ENCODE data around the gene NYNRIN. TPM values are rescaled to one million over a fixed set of nuclear protein-coding genes. Genes with fewer than 3 reads are reported as not detected.

NYNRIN gene
- total and polyA plus RNA-seq, 2 of the 8 experiments (the other 6 are each of a cell fraction or from before 2014, with no cell fraction given): 15.2 to 18.3 TPM

DNA sequence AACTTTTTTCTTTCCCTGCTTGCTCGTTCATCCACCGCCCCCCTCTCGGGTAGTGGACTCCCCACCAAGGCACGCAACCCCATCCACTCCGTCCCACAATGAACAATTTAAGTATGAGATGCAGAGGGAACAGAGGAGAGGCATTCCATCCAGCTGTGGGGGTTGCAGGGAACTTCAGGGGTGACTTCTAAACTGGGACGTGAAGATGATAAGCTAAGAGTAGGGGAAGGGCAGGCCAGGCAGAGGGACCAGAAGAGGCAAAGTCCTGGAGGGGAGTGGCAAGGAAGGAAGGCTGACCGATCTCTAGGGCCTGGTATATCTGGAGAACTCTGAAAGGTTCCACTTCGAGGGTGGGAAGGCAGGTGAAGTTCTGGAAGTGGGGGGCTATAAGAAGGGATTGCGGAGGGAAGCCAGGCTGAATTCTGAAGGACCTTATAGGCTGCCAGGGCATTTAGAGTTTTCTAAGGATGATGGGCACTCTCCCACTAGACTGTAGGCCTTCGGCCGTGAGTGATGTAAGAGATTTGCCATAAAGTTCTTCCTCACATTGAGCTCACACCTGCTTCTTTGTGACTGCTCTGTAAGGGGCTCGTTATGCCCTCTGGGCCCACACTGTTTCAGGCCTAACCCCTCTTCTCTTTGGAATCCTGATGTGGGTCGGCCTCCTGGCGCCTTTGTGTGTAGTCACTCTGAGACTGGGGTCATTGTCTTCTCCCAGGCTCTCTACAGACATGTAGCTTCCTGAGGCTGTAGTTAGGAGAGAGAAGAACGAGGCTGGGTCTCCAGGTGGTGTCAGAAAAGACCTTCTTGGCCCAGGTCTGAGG, 18.7 kb upstream of the NYNRIN start:
- H3K79me2 ChIP-seq (ENCODE audit: control insufficient read depth in 1 of 2, insufficient read depth in 2 of 2, low read length in 2 of 2): no peaks in the 10 kb centered on the region
- 0 out of 4 replicates have a peak overlapping the region, but pooled peaks of 1 of the 2 experiments have one; percentile 12 for H3K4me2 ChIP-seq (ENCODE audit: insufficient read depth in 1 of 2, low read depth in 2 of 2, low read length in 2 of 2)
- no peaks in the 10 kb centered on the region for H3K27me3 ChIP-seq (replicated peaks in 1 of 4; ENCODE audit: control insufficient read depth in 3 of 4, extremely low read depth in 1 of 4, insufficient read depth in 3 of 4, low read length in 3 of 4)
- H2BK120ac ChIP-seq (replicated peaks; ENCODE audit: low read depth, low read length): no peak overlapping the region
- no peak overlapping the region for H3K56ac ChIP-seq (replicated peaks; ENCODE audit: insufficient read length, low read depth, low read length)
- no peak overlapping the region; the same call in 1 of the 2 replicates for H3K18ac ChIP-seq (ENCODE audit: extremely low read depth, low read length)
- CTCF ChIA-PET (ENCODE audit: partially characterized antibody): interaction anchor here (0.8 to 16.4 kb wide), 11 partner anchors 10 to 61 kb away, joined by 3 to 207 read pairs (median 22); partner anchors contain the start of genes ADCY4, CBLN3, KHNYN and RIPK3
- H4K5ac ChIP-seq (ENCODE audit: insufficient read length, low read depth, low read length): no peak overlapping the region
- H3K36me3 ChIP-seq (ENCODE audit: control insufficient read depth in 2 of 4, insufficient read depth in 4 of 4, low read length in 3 of 4): no peaks in the 10 kb centered on the region
- no peak overlapping the region for H2BK5ac ChIP-seq (ENCODE audit: low read depth, low read length)
- no peak overlapping the region for H3K23ac ChIP-seq (ENCODE audit: insufficient read length)
- no peak overlapping the region for H4K91ac ChIP-seq (replicated peaks; ENCODE audit: insufficient read length, low read length)
- H3K4ac ChIP-seq (replicated peaks; ENCODE audit: insufficient read length, low read depth, low read length): no peak overlapping the region
- TF ChIP-seq E2F6 (IDR thresholded peaks at IDR 0.05) (no peak), YY1 (IDR thresholded peaks at IDR 0.05; ENCODE audit: low read depth, low read length) (no peak), BCL11A (IDR thresholded peaks at IDR 0.05; ENCODE audit: low read depth in 2 of 2, low read length in 2 of 2) (no peak)
- no peaks in the 10 kb centered on the region for H3K9me3 ChIP-seq (ENCODE audit: insufficient read depth in 2 of 2, low read depth in 1 of 2, low read length in 1 of 2)
- no peak overlapping the region for H2BK20ac ChIP-seq (ENCODE audit: low read length)
- FAIRE-seq: no peak
- peaks cover 7% of the 10 kb centered on the region; the same call in 1 of the 2 replicates for H3K23me2 ChIP-seq (ENCODE audit: low read depth, low read length)
- H3K4me1 ChIP-seq (replicated peaks in 1 of 4; ENCODE audit: control insufficient read depth in 3 of 4, insufficient read depth in 4 of 4, low read length in 3 of 4): peaks cover 11 to 25% (median 13%) of the 10 kb centered on the region in 4 experiments
- H3K4me3 ChIP-seq (ENCODE audit: extremely low read depth in 1 of 4, insufficient read depth in 2 of 4, low read depth in 3 of 4, low read length in 4 of 4): no peak overlapping the region
- H3K9ac ChIP-seq (replicated peaks in 1 of 4; ENCODE audit: extremely low read depth in 1 of 4, low read depth in 3 of 4, low read length in 3 of 4): no peak overlapping the region
- no peak overlapping the region for H2BK15ac ChIP-seq (ENCODE audit: low read length)
- no peak overlapping the region for H2AFZ ChIP-seq (ENCODE audit: low read length)
- no peak overlapping the region for H2AK5ac ChIP-seq (ENCODE audit: low read depth, low read length)
- H3K79me1 ChIP-seq (ENCODE audit: low read depth, low read length): no peaks in the 10 kb centered on the region
- H4K20me1 ChIP-seq (replicated peaks in 1 of 2; ENCODE audit: control insufficient read depth in 1 of 2, insufficient read depth in 2 of 2, low read length in 2 of 2): no peaks in the 10 kb centered on the region
- no peak overlapping the region for H3K14ac ChIP-seq (ENCODE audit: insufficient read length)
- POLR2A ChIA-PET (ENCODE audit: partially characterized antibody): interaction anchor here (0.9 to 4.7 kb wide), 9 partner anchors 10 to 96 kb away, joined by 3 to 27 read pairs (median 4); partner anchors contain the start of genes ADCY4, KHNYN, NFATC4 and SDR39U1
- no peak overlapping the region for H4K8ac ChIP-seq (ENCODE audit: extremely low read depth, insufficient read depth, low read length)
- H2BK12ac ChIP-seq (ENCODE audit: low read depth, low read length): no peak overlapping the region
- no peak overlapping the region for H3K27ac ChIP-seq (ENCODE audit: low read depth, low read length)
- no peak for DNase-seq (ENCODE audit: low read depth in 1 of 2, low spot score in 2 of 2)
- 80% methylated on average over 15 of the region's 15 CpGs; no CpG with 5 or more reads in 1 of the 2 experiments for WGBS, 2 experiments (ENCODE audit: extremely low coverage in 1 of 2, insufficient coverage in 1 of 2, insufficient read length in 1 of 2, insufficient replicate concordance in 2 of 2, low coverage in 1 of 2, low lambda C conversion rate in 2 of 2, missing lambda C conversion rate in 1 of 2)

Measured in H1 (cell line).